K562 (cell line): ENCODE measurements around the gene SLC12A9. TPM values are rescaled to one million over a fixed set of nuclear protein-coding genes. Genes with fewer than 3 reads are reported as not detected.

Experiments
- ATAC-seq: fragments of 200-7000 bp; cut with Tn5 transposase; 3 replicates; pipeline ENCODE4 v1.9.1; 2020; ENCODE audit warnings: moderate library complexity
- BruUV-seq: library from RNA; stranded (reverse); fragments of 400-500 nt; replicated peaks from 2 replicates; lab custom pipeline; 2021; lab: Mats Ljungman, UMichigan
- CTCF ChIA-PET: fragments of 300-600 bp; formaldehyde crosslinking; extraction: SDS; loops from one replicate; lab custom pipeline; 2021; ENCODE audit warnings: low intra/inter-chr PET ratio; lab: Yijun Ruan, JAX
- POLR2A ChIA-PET: fragments of 300-600, 350-650 bp; sonication (Branson Sonifier 250); formaldehyde crosslinking; extraction: SDS; loops from one replicate; lab custom pipeline; 2021; ENCODE audit warnings: antibody characterized with exemption, inconsistent platforms; lab: Yijun Ruan, JAX
- DNase-seq, 4 experiments: peaks; one replicate each; pipeline versions ENCODE4 v3.0.0 to v3.0.0-alpha.2; 2011 to 2018; ENCODE audit warnings: low spot score in 3 of 4, mixed read lengths in 3 of 4; ENCODE audit errors: extremely low read depth in 1 of 4
- FAIRE-seq: peaks from 2 replicates; lab custom pipeline; 2011; peaks lifted over from hg19 to GRCh38; lab: Jason Lieb, UNC
- H2AFZ ChIP-seq: 2 replicates; pipeline ENCODE4 v1.6.0; 2011; ENCODE audit warnings: low read depth, low read length, control low read depth, inconsistent platforms
- H3K27ac ChIP-seq: fragments of 200-600 bp; 3 replicates; pipeline ENCODE4 v1.8.0; 2011; ENCODE audit warnings: low read depth, mild to moderate bottlenecking, control low read depth, inconsistent platforms, low read length, moderate library complexity, mixed read lengths; ENCODE audit errors: extremely low read depth
- H3K27me3 ChIP-seq, 2 experiments: fragments of 300-600 bp in 1 of 2; 2 replicates in 1 of 2; 3 replicates in 1 of 2; pipeline versions ENCODE4 v1.6.0 to v1.8.0; 2011; ENCODE audit warnings: inconsistent platforms in 2 of 2, low read length in 2 of 2, mild to moderate bottlenecking in 1 of 2, mixed read lengths in 1 of 2, moderate library complexity in 1 of 2; ENCODE audit not compliant: control insufficient read depth in 2 of 2, insufficient read depth in 2 of 2
- H3K36me3 ChIP-seq: fragments of 300-600 bp; 3 replicates; pipeline ENCODE4 v1.8.0; 2011; ENCODE audit warnings: mild to moderate bottlenecking, low read length, inconsistent platforms; ENCODE audit not compliant: control insufficient read depth, insufficient read depth
- H3K4me1 ChIP-seq, 2 experiments: fragments of 200-600 bp in 1 of 2; replicated peaks in 1 of 2; 2 replicates in 1 of 2; 3 replicates in 1 of 2; pipeline versions ENCODE4 v1.5.1 to v1.8.0; 2011; ENCODE audit warnings: inconsistent platforms in 2 of 2, low read length in 2 of 2, mild to moderate bottlenecking in 1 of 2, mixed read lengths in 1 of 2, moderate library complexity in 1 of 2; ENCODE audit not compliant: control insufficient read depth in 2 of 2, insufficient read depth in 2 of 2
- H3K4me2 ChIP-seq: 2 replicates; pipeline ENCODE4 v1.6.1; 2011; ENCODE audit warnings: low read length, control low read depth, inconsistent platforms, mixed read lengths; ENCODE audit not compliant: insufficient read depth
- H3K4me3 ChIP-seq: fragments of 200-600 bp; sonication (generic), shearing (Covaris generic); 2 replicates; pipeline ENCODE4 v1.5.1; 2016; ENCODE audit warnings: control low read depth, inconsistent platforms
- H3K79me2 ChIP-seq: fragments of 200-600 bp; 3 replicates; pipeline ENCODE4 v1.8.0; 2011; ENCODE audit warnings: low read length, inconsistent platforms; ENCODE audit not compliant: control insufficient read depth, insufficient read depth
- H3K9ac ChIP-seq, 2 experiments: 2 replicates each; pipeline versions ENCODE4 v1.6.0 to v1.6.1; 2011; ENCODE audit warnings: low read depth in 2 of 2, low read length in 2 of 2, control low read depth in 1 of 2, inconsistent platforms in 1 of 2, mild to moderate bottlenecking in 1 of 2, mixed read lengths in 1 of 2; ENCODE audit not compliant: insufficient read depth in 1 of 2
- H3K9me1 ChIP-seq: one replicate; pipeline ENCODE4 v1.6.0; 2011; ENCODE audit warnings: inconsistent platforms, mild to moderate bottlenecking, low read length, moderate library complexity; ENCODE audit not compliant: control insufficient read depth, insufficient read depth
- H3K9me3 ChIP-seq: replicated peaks from 2 replicates; pipeline ENCODE4 v1.5.1; 2011; ENCODE audit warnings: low read depth, low read length, inconsistent platforms; ENCODE audit not compliant: control insufficient read depth, insufficient read depth
- H4K20me1 ChIP-seq: replicated peaks from 2 replicates; pipeline ENCODE4 v1.6.1; 2011; ENCODE audit warnings: low read length, inconsistent platforms, mixed read lengths; ENCODE audit not compliant: control insufficient read depth, insufficient read depth
- MEIS2 ChIP-seq: fragments of 450-650 bp; IDR thresholded peaks from 2 replicates; pipeline ENCODE4 v1.6.1; 2014; ENCODE audit warnings: mild to moderate bottlenecking; ENCODE audit not compliant: partially characterized antibody
- PHF8 ChIP-seq: fragments of 200-600 bp; sonication (generic); IDR thresholded peaks from 2 replicates; pipeline ENCODE4 v1.6.1; 2012; ENCODE audit warnings: mixed run types, mild to moderate bottlenecking, inconsistent platforms, low read length, moderate library complexity, borderline replicate concordance
- PKNOX1 ChIP-seq: fragments of 450-650 bp; IDR thresholded peaks from 2 replicates; pipeline ENCODE4 v1.6.1; 2016
- WGBS: fragments of 100-300 bp; shearing (Covaris generic); methylation state at CpG from one replicate; pipeline ENCODE4 v1.1.6; 2016; ENCODE audit warnings: low coverage, mixed read lengths; ENCODE audit not compliant: insufficient coverage; ENCODE audit errors: missing lambda C conversion rate; 5-methylcytosine and 5-hydroxymethylcytosine counted together
- in situ Hi-C: fragments of 300-500 bp; cut with MboI; formaldehyde crosslinking; loops from 4 replicates; pipeline ENCODE4 v1.15.0; 2018; ENCODE audit warnings: inconsistent platforms, mixed read lengths
- intact Hi-C: fragments of 100-400 bp; cut with micrococcal nuclease; formaldehyde crosslinking; loops from 2 replicates; pipeline ENCODE4 v1.14.2; 2022
- polyA plus RNA-seq, 8 experiments: library from polyadenylated mRNA; depleted of rRNA in 4 of 8; stranded (reverse) in 5 of 8; unstranded in 3 of 8; fragments of >200 nt; fragmentation: Nextera tagmentation in 2 of 8; fragmentation: Illumina TruSeq in 1 of 8; extraction: Ambion mirVana in 2 of 8; extraction: Trizol in 1 of 8; gene quantifications; 2 replicates each; pipeline versions ENCODE4 v1.2.1 to v1.2.3, GENCODE V29; 2011 to 2014; ENCODE audit warnings: inconsistent platforms in 1 of 8, missing spikeins in 1 of 8
- total RNA-seq, 7 experiments: library from RNA; depleted of rRNA in 6 of 7; stranded (reverse); fragments of >200 nt in 6 of 7; fragmentation: Illumina TruSeq in 2 of 7; extraction: Trizol in 2 of 7; gene quantifications; 2 replicates each; pipeline versions ENCODE4 v1.2.1 to v1.2.3, GENCODE V29; 2011 to 2021; ENCODE audit warnings: low replicate concordance in 1 of 7

The SLC12A9 gene
- total and polyA plus RNA-seq, 9 of the 15 experiments (the other 6 are each of a cell fraction or from before 2014, with no cell fraction given): 0.06 to 20.2 (median 10.7) TPM

GRCh38 chr7:100864263-100864845 lies 11.8 kb downstream of the SLC12A9 start:
- WGBS: 76% methylated on average over 12 of the region's 12 CpGs
- Histone ChIP-seq H3K27me3 (no peaks in the 10 kb centered on the region; a peak in 1 of 5 replicates), H2AFZ (no peak overlapping the region), H3K4me2 (no peak overlapping the region), H4K20me1 (no peaks in the 10 kb centered on the region), H3K36me3 (peaks cover 39% of the 10 kb centered on the region; the same call in 2 of the 3 replicates), H3K9ac (peak overlapping the region in 1 of 2 experiments; percentile 84; a peak in 2 of 4 replicates), H3K79me2 (peaks cover 28% of the 10 kb centered on the region), H3K4me3 (no peak overlapping the region), H3K4me1 (peaks cover 18 to 55% of the 10 kb centered on the region in 2 experiments), H3K9me3 (no peaks in the 10 kb centered on the region)
- intact Hi-C loops: no loop called here
- BruUV-seq: no TSS peak
- ATAC-seq: no peak
- CTCF ChIA-PET: no interaction called here
- no peak for FAIRE-seq
- TF ChIP-seq MEIS2 (peak; percentile 53), PHF8 (no peak), PKNOX1 (peak; percentile 73)
- TF ChIP-seq, all 486 proteins: peak for 2
- POLR2A ChIA-PET: interaction anchor here (1.0 kb wide), 1 partner anchor 10 kb away, joined by 3 read pairs; no protein-coding TSS in a partner anchor
- DNase-seq: no peak
- in situ Hi-C loops: no loop called here
- H3K9me1 ChIP-seq: no peaks in the 10 kb centered on the region
- no peak overlapping the region for H3K27ac ChIP-seq
